Spleen (tissue), 11 donors: ENCODE measurements around the gene HNRNPF. TPM values are rescaled to one million over a fixed set of nuclear protein-coding genes. Genes with fewer than 3 reads are reported as not detected.

Experiments
- DNase-seq: peaks from one replicate; pipeline ENCODE4 v3.0.0-alpha.2; 2020
- H3K27ac ChIP-seq, 8 donors: fragments of 200-600 bp; sonication (generic) in 7 of 8; 1 replicate in 4 of 8; 2 replicates in 4 of 8; pipeline versions ENCODE4 v1.5.0 to v1.8.0; 2016 to 2021; ENCODE audit warnings: inconsistent platforms in 4 of 8, mild to moderate bottlenecking in 4 of 8, moderate library complexity in 1 of 8
- H3K27me3 ChIP-seq, 7 donors: fragments of 200-600 bp; sonication (generic) in 6 of 7; replicated peaks in 1 of 7; 1 replicate in 4 of 7; 2 replicates in 3 of 7; pipeline versions ENCODE4 v1.5.0 to v1.8.0; 2016 to 2021; ENCODE audit warnings: inconsistent platforms in 3 of 7, mild to moderate bottlenecking in 1 of 7
- H3K36me3 ChIP-seq, 6 donors: fragments of 200-600 bp; sonication (generic) in 5 of 6; 1 replicate in 4 of 6; 2 replicates in 2 of 6; pipeline versions ENCODE4 v1.5.0 to v1.8.0; 2016 to 2021; ENCODE audit warnings: inconsistent platforms in 2 of 6
- H3K4me1 ChIP-seq, 6 donors: fragments of 200-600 bp; sonication (generic) in 5 of 6; 1 replicate in 3 of 6; 2 replicates in 3 of 6; pipeline versions ENCODE4 v1.5.0 to v1.8.0; 2016 to 2021; ENCODE audit warnings: inconsistent platforms in 3 of 6
- H3K4me3 ChIP-seq, 8 donors: fragments of 200-600 bp; sonication (generic) in 7 of 8; 1 replicate in 4 of 8; 2 replicates in 4 of 8; pipeline versions ENCODE4 v1.5.0 to v1.8.0; 2016 to 2021; ENCODE audit warnings: inconsistent platforms in 4 of 8, mild to moderate bottlenecking in 4 of 8, moderate library complexity in 2 of 8
- H3K9me3 ChIP-seq, 8 donors: fragments of 200-600 bp; sonication (generic) in 7 of 8; 1 replicate in 4 of 8; 2 replicates in 4 of 8; pipeline versions ENCODE4 v1.5.0 to v1.8.0; 2016 to 2021; ENCODE audit warnings: inconsistent platforms in 4 of 8
- CTCF ChIP-seq, 11 experiments: fragments of 200-600 bp in 7 of 11; fragments of 450-650 bp in 4 of 11; sonication (generic) in 4 of 11; IDR thresholded peaks in 8 of 11; conservative IDR thresholded peaks in 3 of 11; 1 replicate in 7 of 11; 2 replicates in 4 of 11; pipeline versions ENCODE4 v1.4.0 to v1.8.0; 2016 to 2021; ENCODE audit warnings: antibody characterized with exemption in 11 of 11, inconsistent platforms in 4 of 11, mild to moderate bottlenecking in 1 of 11
- POLR2A ChIP-seq, 3 donors: fragments of 450-650 bp; IDR thresholded peaks; one replicate each; pipeline ENCODE4 v1.5.1; 2017; ENCODE audit warnings: antibody characterized with exemption in 3 of 3, mild to moderate bottlenecking in 1 of 3
- POLR2AphosphoS5 ChIP-seq, 3 donors: sonication (generic); formaldehyde crosslinking; IDR thresholded peaks; one replicate each; pipeline ENCODE4 v1.5.1; 2017; ENCODE audit warnings: antibody characterized with exemption in 3 of 3
- WGBS, 5 donors: extraction: QIAGEN DNeasy Blood & Tissue Kit in 3 of 5; methylation state at CpG; one replicate each; pipeline versions ENCODE4 v1.1.5 to v1.1.7; 2013 to 2018; 5-methylcytosine and 5-hydroxymethylcytosine counted together
- intact Hi-C: fragments of 100-400 bp; cut with DNase I; formaldehyde crosslinking; loops from one replicate; pipeline ENCODE4 v1.15.0; 2023; ENCODE audit warnings: low total_unique reads
- polyA plus RNA-seq, 3 donors: library from polyadenylated mRNA; stranded (reverse); fragments of 200-250 nt; gene quantifications; one replicate each; pipeline ENCODE4 v1.2.1, GENCODE V29; 2013
- total RNA-seq, 7 donors: library from RNA; depleted of rRNA in 3 of 7; stranded (reverse); fragments of >200 nt in 3 of 7; fragmentation: NEBNext Ultra II Directional in 4 of 7; extraction: Animal tissue kit (Norgen Biotek cat#: 25700) in 4 of 7; gene quantifications; one replicate each; pipeline versions ENCODE4 v1.1.0 to v1.2.1, GENCODE V29; 2016 to 2021
- donor health status: healthy with polysubstance abuse.
- donor health status: DM: no; HTN: no; CAD: no; lungs with moderate emphysema.
- donor health status: DM: no; HTN: no; CAD: no.
- donor health status: Bipolar disorder and iron deficiency.
- donor health status: healthy.
- donor health status: DM: no; HTN: no; CAD: no.
- donor health status: DM: yes; HTN: yes; CAD: no.

HNRNPF gene
- total and polyA plus RNA-seq, 10 donors: 82.8 to 253 (median 173) TPM

DNA sequence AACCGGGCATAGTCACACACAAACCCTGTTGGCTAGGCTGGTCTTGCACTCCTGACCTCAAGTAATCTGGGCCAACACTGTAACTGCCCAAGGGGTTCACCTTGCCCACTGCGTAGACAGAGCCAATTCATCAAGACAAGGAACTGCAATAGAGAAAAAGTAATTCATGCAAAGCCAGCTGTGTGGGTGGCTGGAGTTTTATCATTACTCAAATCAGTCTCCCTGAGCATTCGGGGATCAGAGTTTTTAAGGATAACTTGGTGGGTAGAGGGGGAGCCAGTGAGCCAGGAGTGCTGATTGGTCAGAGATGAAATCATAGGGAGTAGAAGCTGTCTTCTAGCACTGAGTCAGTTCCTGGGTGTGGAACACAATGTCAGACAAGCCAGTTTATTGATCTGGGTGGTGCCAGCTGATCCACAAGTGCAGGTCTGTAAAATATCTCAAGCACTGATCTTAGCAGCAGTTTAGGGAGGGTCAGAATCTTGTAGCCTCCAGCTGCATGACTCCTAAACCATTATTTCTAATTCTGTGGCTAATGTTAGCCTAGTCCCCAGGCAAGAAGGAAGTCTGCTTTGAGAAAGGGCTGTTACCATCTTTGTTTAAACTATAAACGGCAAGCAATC lies 53.1 kb downstream of the HNRNPF start:
- DNase-seq: no peak
- Histone ChIP-seq H3K4me3 (no peak overlapping the region), H3K36me3 (no peaks in the 10 kb centered on the region), H3K4me1 (peaks cover 0 to 2% (median under 1%) of the 10 kb centered on the region in 6 donors), H3K9me3 (no peaks in the 10 kb centered on the region), H3K27me3 (peaks cover 0 to 6% (median 2%) of the 10 kb centered on the region in 7 donors), H3K27ac (no peak overlapping the region)
- WGBS, 5 donors: 66 to 89% (median 78%) methylated on average over 4 of the region's 4 CpGs
- no peak for TF ChIP-seq POLR2AphosphoS5 (IDR thresholded peaks at IDR 0.05)
- no peak for TF ChIP-seq POLR2A (IDR thresholded peaks at IDR 0.05)
- no peak for TF ChIP-seq CTCF (IDR thresholded peaks at IDR 0.05 in 8 of 11, conservative IDR thresholded peaks at IDR 0.05 in 3 of 11)
- intact Hi-C loops: no loop called here

DNA sequence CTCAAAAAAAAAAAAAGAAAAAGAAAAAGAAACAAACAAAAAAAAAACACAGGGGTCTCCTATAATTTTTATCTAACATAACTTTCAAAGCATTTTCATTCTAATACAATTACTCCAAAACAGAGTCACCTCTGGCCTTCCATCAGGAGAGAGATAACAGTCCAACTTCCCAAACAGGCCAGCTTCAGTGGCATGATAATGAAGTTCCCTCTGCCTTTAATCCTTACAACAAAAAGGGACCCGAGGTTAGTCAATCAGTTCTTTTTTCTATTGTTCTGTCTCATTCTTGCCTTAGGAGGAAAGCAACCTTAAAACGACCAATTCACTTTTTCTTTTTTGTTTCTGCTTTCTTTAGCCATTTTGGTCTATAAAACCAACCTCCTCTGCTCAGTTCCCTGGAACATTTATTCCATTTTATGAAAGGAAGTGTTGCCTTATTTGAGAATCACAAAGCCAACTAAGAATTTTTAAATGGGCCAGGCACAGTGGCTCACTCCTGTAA lies 54.1 kb downstream of the HNRNPF start:
- intact Hi-C loops: no loop called here
- Histone ChIP-seq H3K36me3 (no peaks in the 10 kb centered on the region), H3K4me1 (peaks cover 0 to 8% (median 2%) of the 10 kb centered on the region in 6 donors), H3K27me3 (peaks cover 0 to 16% (median 10%) of the 10 kb centered on the region in 7 donors), H3K4me3 (no peak overlapping the region), H3K27ac (no peak overlapping the region), H3K9me3 (no peaks in the 10 kb centered on the region)
- TF ChIP-seq POLR2A (IDR thresholded peaks at IDR 0.05) (no peak), POLR2AphosphoS5 (IDR thresholded peaks at IDR 0.05) (no peak)
- WGBS, 5 donors: 25 to 53% (median 33%) methylated on average over 2 of the region's 2 CpGs
- DNase-seq: no peak

DNA sequence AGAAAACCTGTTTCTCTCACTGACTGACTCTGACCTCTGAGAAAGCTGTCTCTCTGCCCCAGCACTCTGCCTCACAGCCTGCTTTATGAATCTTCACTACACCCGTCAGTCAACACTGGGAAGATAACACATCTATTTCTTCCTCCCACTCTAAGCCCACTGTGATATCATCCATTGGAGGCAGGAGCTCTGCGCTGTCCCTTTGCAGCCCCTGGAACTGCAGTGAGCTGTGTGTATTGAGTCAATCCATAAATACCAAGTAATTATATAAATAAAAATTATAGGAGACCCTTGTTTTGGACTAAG lies 54.7 kb downstream of the HNRNPF start:
- Histone ChIP-seq H3K4me3 (no peak overlapping the region), H3K36me3 (no peaks in the 10 kb centered on the region), H3K4me1 (peaks cover 0 to 8% (median 2%) of the 10 kb centered on the region in 6 donors), H3K27ac (no peak overlapping the region), H3K27me3 (peaks cover 0 to 22% (median 10%) of the 10 kb centered on the region in 7 donors), H3K9me3 (no peaks in the 10 kb centered on the region)
- DNase-seq: no peak
- intact Hi-C loops: no loop called here
- WGBS, 5 donors: 73 to 87% (median 80%) methylated on average over 2 of the region's 2 CpGs
- TF ChIP-seq CTCF (IDR thresholded peaks at IDR 0.05 in 8 of 11, conservative IDR thresholded peaks at IDR 0.05 in 3 of 11): no peak
- TF ChIP-seq POLR2A (IDR thresholded peaks at IDR 0.05): no peak
- no peak for TF ChIP-seq POLR2AphosphoS5 (IDR thresholded peaks at IDR 0.05)

DNA sequence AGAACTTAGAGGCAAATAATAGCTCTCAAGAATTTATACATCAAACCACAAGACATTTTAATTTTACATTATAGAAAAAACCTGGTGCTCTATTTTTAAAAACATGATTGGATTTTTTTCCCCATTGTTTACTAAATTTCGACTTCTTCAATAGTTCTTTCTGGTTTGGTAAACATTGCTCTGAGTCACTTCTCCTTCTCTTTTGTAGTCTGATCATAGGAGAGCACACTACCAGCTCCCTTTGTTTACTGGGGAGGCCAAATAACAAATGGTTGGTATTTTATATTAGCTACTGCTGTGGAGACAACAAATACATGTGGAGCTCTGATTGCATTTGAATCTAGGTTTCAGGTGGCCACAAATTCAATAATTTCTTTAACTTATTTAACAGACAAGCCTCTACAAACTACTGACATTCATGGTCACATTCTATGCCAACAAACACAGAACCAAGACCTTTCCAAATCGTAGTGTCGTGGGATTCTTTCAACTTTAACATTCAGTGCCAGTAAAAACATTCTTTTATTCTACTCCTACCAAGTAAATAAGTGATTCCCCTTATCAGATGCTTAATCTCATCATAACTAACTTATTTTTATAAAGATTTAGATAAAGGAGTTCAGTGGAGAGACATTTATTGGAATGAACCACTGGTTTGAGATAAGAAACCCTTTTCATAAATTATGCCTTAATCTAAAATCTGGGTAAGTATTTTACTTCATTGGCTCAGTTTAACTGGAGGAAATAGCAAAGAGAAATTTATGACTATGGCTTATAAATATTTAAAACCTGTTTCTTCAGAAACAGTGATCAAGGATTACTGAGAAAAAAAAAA lies 55.3 kb downstream of the HNRNPF start:
- Histone ChIP-seq H3K36me3 (no peaks in the 10 kb centered on the region), H3K4me1 (peaks cover 0 to 8% (median 2%) of the 10 kb centered on the region in 6 donors), H3K27me3 (peaks cover 0 to 25% (median 10%) of the 10 kb centered on the region in 7 donors), H3K27ac (no peak overlapping the region), H3K4me3 (no peak overlapping the region), H3K9me3 (no peaks in the 10 kb centered on the region)
- no peak for DNase-seq
- TF ChIP-seq CTCF (IDR thresholded peaks at IDR 0.05 in 8 of 11, conservative IDR thresholded peaks at IDR 0.05 in 3 of 11) (no peak), POLR2AphosphoS5 (IDR thresholded peaks at IDR 0.05) (no peak)
- intact Hi-C loops: no loop called here
- 56 to 79% (median 63%) methylated on average over 3 of the region's 3 CpGs for WGBS, 5 donors
